ENCODE results near the gene MAML3. TPM values are rescaled to one million over a fixed set of nuclear protein-coding genes. Genes with fewer than 3 reads are reported as not detected.

The MAML3 gene
- total RNA-seq, 4 donors from 2014 or later = 21.2 to 28.4 (median 22.1) TPM

GRCh38 chr4:139845453-139846093, 308.4 kb downstream of the MAML3 start:
- no peak for TF ChIP-seq CTCF (IDR thresholded peaks at IDR 0.05)
- no peak for TF ChIP-seq POLR2A (IDR thresholded peaks at IDR 0.05)
- WGBS, 2 donors = 85 to 86% methylated on average over 3 of the region's 3 CpGs
- DNase-seq (ENCODE audit: low spot score in 2 of 2) = no peak
- H3K4me3 ChIP-seq (ENCODE audit: low read depth, poor library complexity, severe bottlenecking) = no peak overlapping the region
- intact Hi-C loops (cut with DNase I; ENCODE audit: low total_unique reads) = no loop called here

GRCh38 chr4:139844459-139845036, 309.4 kb downstream of the MAML3 start:
- TF ChIP-seq POLR2A (IDR thresholded peaks at IDR 0.05) = no peak
- TF ChIP-seq CTCF (IDR thresholded peaks at IDR 0.05) = no peak
- no peak overlapping the region for H3K4me3 ChIP-seq (ENCODE audit: low read depth, poor library complexity, severe bottlenecking)
- DNase-seq (ENCODE audit: low spot score in 2 of 2) = no peak
- intact Hi-C loops (cut with DNase I; ENCODE audit: low total_unique reads) = no loop called here

- WGBS, 2 donors = 97 to 100% methylated on average over 2 of the region's 2 CpGs
- TF ChIP-seq CTCF (IDR thresholded peaks at IDR 0.05) = no peak
- no peak for TF ChIP-seq POLR2A (IDR thresholded peaks at IDR 0.05)
- no peak for DNase-seq (ENCODE audit: low spot score in 2 of 2)
- no peak overlapping the region for H3K4me3 ChIP-seq (ENCODE audit: low read depth, poor library complexity, severe bottlenecking)
- intact Hi-C loops (cut with DNase I; ENCODE audit: low total_unique reads) = no loop called here
Observed at GRCh38 chr4:139844057-139844456, 309.9 kb downstream of the MAML3 start.

- WGBS, 2 donors = 90 to 92% methylated on average over 5 of the region's 5 CpGs
- TF ChIP-seq CTCF (IDR thresholded peaks at IDR 0.05) (no peak), POLR2A (IDR thresholded peaks at IDR 0.05) (no peak)
- intact Hi-C loops (cut with DNase I; ENCODE audit: low total_unique reads) = no loop called here
Observed at GRCh38 chr4:139843641-139844040, 310.3 kb downstream of the MAML3 start.

GRCh38 chr4:139841464-139842195, 312.4 kb downstream of the MAML3 start:
- DNase-seq (ENCODE audit: low spot score in 2 of 2) = no peak
- intact Hi-C loops (cut with DNase I; ENCODE audit: low total_unique reads) = no loop called here
- no peak overlapping the region for H3K4me3 ChIP-seq (ENCODE audit: low read depth, poor library complexity, severe bottlenecking)
- TF ChIP-seq CTCF (IDR thresholded peaks at IDR 0.05) = no peak
- no peak for TF ChIP-seq POLR2A (IDR thresholded peaks at IDR 0.05)
- 78 to 88% methylated on average over 10 of the region's 10 CpGs for WGBS, 2 donors

More at GRCh38 chr4:139843641-139844040, 310.3 kb downstream of the MAML3 start:
- H3K4me3 ChIP-seq (ENCODE audit: low read depth, poor library complexity, severe bottlenecking) = no peak overlapping the region
- DNase-seq (ENCODE audit: low spot score in 2 of 2) = no peak

Measured in lower leg skin (tissue), 4 donors.